Small intestine (tissue), 4 donors: Measurements from ENCODE around the gene PRLR. TPM values are rescaled to one million over a fixed set of nuclear protein-coding genes. Genes with fewer than 3 reads are reported as not detected.

Experiments used
- polyA plus RNA-seq, 4 donors: library from polyadenylated mRNA; stranded (reverse) in 3 of 4; unstranded in 1 of 4; fragments of 200-250 nt in 3 of 4; fragments of 120-200 nt in 1 of 4; gene quantifications; one replicate each; pipeline versions ENCODE4 v1.2.1 to v1.2.3, GENCODE V29; 2013
- donor health status: healthy with polysubstance abuse.
- donor health status: Bipolar disorder and iron deficiency.
- donor health status: healthy.

The PRLR gene
- polyA plus RNA-seq, 4 donors = 1.4 to 84.6 (median 2.9) TPM

Other genes with a start within 250 kb of the PRLR start
- 10 to 100 TPM in 1 of 4 donors, 1 to 10 TPM in 1, under 1 TPM in 2; 0.31 to 47.0 (median 0.96) TPM for gene AGXT2, start 182.5 kb downstream of the PRLR start, polyA plus RNA-seq